Heart left ventricle (tissue), 13 donors: ENCODE data around the gene ICA1.

Experiments
- POLR2A ChIP-seq, 2 donors: fragments of 450-650 bp; IDR thresholded peaks; one replicate each; pipeline ENCODE4 v1.6.1; 2017; ENCODE audit warnings: antibody characterized with exemption in 2 of 2, mild to moderate bottlenecking in 2 of 2, moderate library complexity in 2 of 2
- TF ChIP-seq, protein P1 (sequence below), 12 donors: fragments of 200-600 bp; sonication (generic) in 4 of 12; IDR thresholded peaks; one replicate each; pipeline versions ENCODE4 v1.5.0 to v1.8.0; 2018 to 2022; ENCODE audit warnings: antibody characterized with exemption in 12 of 12, mild to moderate bottlenecking in 5 of 12
- donor health status: ischemic (EF 13 %, LVEDD 7.1; RV severe dilation, severe dysfunction).
- donor health status: DM: no; HTN: yes; CAD: no.
- donor health status: DM: no; HTN: no; CAD: no.
- donor health status: ischemic (EF 25% LVEDD 6.9; RV normal size, moderate dysfunction).
- donor health status: ischemic (EF 25% LVEDD 5.7; RV mildly dilated, moderate dysfunction).
- donor health status: ischemic (EF 35%, LVEDD 5.7; RV mildly dilated, moderate dysfunction).
- donor health status: nonischemic (EF 11% LVEDD 7.7; RV severe dilation, severe dysfunction).
- donor health status: DM: yes; HTN: yes; CAD: no.
- donor health status: PGD.
- donor health status: ischemic (EF 29% LVEDD 5.4; RV normal size, mild dysfunction).
- donor health status: nonischemic (EF 23%, LVEDD 6.1; RV moderate dilation, normal function).

DNA sequence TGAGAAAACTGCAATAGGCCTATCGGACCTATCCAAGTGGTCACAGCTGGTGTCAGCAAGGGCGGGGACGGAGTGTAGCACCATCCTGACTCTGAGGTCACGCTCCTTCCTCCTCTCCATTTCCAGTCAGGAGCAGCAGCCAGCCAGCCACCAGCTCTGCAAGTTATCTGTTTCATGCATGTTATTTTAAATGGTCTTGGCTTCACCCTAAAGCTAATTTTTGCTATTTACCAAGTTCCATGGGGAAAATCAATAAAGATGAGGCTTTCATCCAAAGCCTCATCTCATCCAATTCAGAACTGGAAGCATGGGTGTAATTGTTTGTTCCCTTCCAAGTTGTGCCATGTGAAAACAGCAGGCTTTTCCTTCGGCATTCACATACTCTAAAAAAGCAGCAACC is 49.3 kb downstream of the ICA1 start:
- TF ChIP-seq, protein P1, sequence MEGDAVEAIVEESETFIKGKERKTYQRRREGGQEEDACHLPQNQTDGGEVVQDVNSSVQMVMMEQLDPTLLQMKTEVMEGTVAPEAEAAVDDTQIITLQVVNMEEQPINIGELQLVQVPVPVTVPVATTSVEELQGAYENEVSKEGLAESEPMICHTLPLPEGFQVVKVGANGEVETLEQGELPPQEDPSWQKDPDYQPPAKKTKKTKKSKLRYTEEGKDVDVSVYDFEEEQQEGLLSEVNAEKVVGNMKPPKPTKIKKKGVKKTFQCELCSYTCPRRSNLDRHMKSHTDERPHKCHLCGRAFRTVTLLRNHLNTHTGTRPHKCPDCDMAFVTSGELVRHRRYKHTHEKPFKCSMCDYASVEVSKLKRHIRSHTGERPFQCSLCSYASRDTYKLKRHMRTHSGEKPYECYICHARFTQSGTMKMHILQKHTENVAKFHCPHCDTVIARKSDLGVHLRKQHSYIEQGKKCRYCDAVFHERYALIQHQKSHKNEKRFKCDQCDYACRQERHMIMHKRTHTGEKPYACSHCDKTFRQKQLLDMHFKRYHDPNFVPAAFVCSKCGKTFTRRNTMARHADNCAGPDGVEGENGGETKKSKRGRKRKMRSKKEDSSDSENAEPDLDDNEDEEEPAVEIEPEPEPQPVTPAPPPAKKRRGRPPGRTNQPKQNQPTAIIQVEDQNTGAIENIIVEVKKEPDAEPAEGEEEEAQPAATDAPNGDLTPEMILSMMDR (IDR thresholded peaks at IDR 0.05): no peak
- TF ChIP-seq POLR2A (IDR thresholded peaks at IDR 0.05): no peak
